ENCODE measurements around the gene JAM2. TPM values are rescaled to one million over a fixed set of nuclear protein-coding genes. Genes with fewer than 3 reads are reported as not detected.
"Not testable (repeated sequence)": the region's sequence is repeated elsewhere in the genome, so short reads cannot be mapped to it uniquely, and the experiment has no call there.

The JAM2 gene
- polyA plus RNA-seq, 1 donor = 11.3 TPM

DNA sequence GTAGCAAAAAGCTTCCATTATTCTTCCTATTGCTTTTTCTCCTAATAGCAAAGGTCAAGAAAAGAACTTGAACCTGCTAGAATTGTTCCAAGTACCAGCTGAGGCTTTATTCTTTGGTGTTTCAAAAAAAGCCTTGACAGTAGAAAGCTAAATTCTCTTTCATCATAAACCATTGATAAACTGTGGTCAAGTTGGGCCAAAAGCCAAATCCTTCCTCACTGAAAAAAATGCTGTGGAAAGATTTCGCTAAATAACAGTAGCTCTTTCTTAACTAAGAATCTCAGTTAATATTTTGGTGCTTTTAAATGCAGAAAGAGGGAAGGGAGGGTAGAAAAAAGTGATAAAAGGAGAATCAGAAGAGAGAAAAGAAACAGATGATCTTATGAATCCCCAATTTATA is 14.0 kb upstream of the JAM2 start:
- Histone ChIP-seq H3K4me1 (ENCODE audit: control insufficient read depth, insufficient read depth, low read length) (no peaks in the 10 kb centered on the region), H3K27ac (ENCODE audit: low read length) (no peak overlapping the region), H3K4me3 (ENCODE audit: low read length) (no peak overlapping the region), H3K27me3 (ENCODE audit: control insufficient read depth, insufficient read depth, low read length) (no peaks in the 10 kb centered on the region), H3K36me3 (ENCODE audit: control insufficient read depth, insufficient read depth, low read length) (no peaks in the 10 kb centered on the region), H3K9me3 (ENCODE audit: control insufficient read depth, low read depth, low read length) (no peaks in the 10 kb centered on the region)
- DNase-seq = no peak
- 100% methylated on average over 1 of the region's 1 CpG for WGBS (ENCODE audit: insufficient coverage, low lambda C conversion rate)

DNA sequence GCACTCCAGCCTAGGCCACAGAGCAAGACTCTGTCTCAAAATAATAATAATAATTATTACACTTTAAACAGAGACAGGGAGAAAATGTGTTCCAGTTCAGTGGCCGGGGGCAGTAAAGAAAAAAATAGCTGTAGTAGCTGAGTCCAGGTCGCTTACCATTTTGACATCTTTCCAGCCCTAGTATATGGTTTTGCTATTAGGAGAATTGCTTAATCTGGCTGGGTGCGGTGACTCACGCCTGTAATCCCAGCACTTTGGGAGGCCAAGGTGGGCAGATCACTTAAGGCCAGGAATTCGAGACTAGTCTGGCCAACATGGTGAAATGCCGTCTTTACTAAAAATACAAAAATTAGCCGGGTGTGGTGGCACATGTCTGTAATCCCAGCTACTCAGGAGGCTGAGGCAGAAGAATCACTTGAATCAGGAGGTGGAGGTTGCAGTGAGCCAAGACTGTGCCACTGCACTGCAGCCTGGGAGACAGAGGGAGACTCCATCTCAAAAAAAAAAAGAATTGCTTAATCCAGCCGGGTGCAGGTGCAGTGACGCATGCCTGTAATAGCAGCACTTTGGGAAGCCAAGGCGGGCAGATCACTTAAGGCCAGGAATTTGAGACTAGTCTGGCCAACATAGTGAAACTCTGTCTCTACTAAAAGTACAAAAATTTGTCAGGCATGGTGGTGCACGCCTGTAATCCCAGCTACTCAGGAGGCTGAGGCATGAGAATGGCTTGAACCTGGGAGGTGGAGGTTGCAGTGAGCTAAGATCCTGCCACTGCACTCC is 13.1 kb upstream of the JAM2 start:
- not testable (repeated sequence) for H3K9me3 ChIP-seq (ENCODE audit: control insufficient read depth, low read depth, low read length); H3K36me3 ChIP-seq (ENCODE audit: control insufficient read depth, insufficient read depth, low read length); DNase-seq; H3K27ac ChIP-seq (ENCODE audit: low read length); H3K4me1 ChIP-seq (ENCODE audit: control insufficient read depth, insufficient read depth, low read length); H3K4me3 ChIP-seq (ENCODE audit: low read length); H3K27me3 ChIP-seq (ENCODE audit: control insufficient read depth, insufficient read depth, low read length)
- WGBS (ENCODE audit: insufficient coverage, low lambda C conversion rate) = no CpG with 5 or more reads among the region's 11 CpGs

GRCh38 chr21:25626757-25627156 is 12.3 kb upstream of the JAM2 start:
- no CpG with 5 or more reads among the region's 2 CpGs for WGBS (ENCODE audit: insufficient coverage, low lambda C conversion rate)
- Histone ChIP-seq H3K27me3 (ENCODE audit: control insufficient read depth, insufficient read depth, low read length) (no peaks in the 10 kb centered on the region), H3K4me1 (ENCODE audit: control insufficient read depth, insufficient read depth, low read length) (no peaks in the 10 kb centered on the region), H3K4me3 (ENCODE audit: low read length) (no peak overlapping the region), H3K27ac (ENCODE audit: low read length) (no peak overlapping the region), H3K9me3 (ENCODE audit: control insufficient read depth, low read depth, low read length) (no peaks in the 10 kb centered on the region), H3K36me3 (ENCODE audit: control insufficient read depth, insufficient read depth, low read length) (no peaks in the 10 kb centered on the region)
- DNase-seq = peak in 1 of 2 donors; percentile 18

- no peaks in the 10 kb centered on the region for H3K27me3 ChIP-seq (ENCODE audit: control insufficient read depth, insufficient read depth, low read length)
- DNase-seq = no peak
- H3K9me3 ChIP-seq (ENCODE audit: control insufficient read depth, low read depth, low read length) = no peaks in the 10 kb centered on the region
- H3K27ac ChIP-seq (ENCODE audit: low read length) = no peak overlapping the region
- H3K4me3 ChIP-seq (ENCODE audit: low read length) = no peak overlapping the region
- no peaks in the 10 kb centered on the region for H3K36me3 ChIP-seq (ENCODE audit: control insufficient read depth, insufficient read depth, low read length)
- H3K4me1 ChIP-seq (ENCODE audit: control insufficient read depth, insufficient read depth, low read length) = no peaks in the 10 kb centered on the region
- no CpG with 5 or more reads among the region's 2 CpGs for WGBS (ENCODE audit: insufficient coverage, low lambda C conversion rate)
These were observed 6.8 kb upstream of the JAM2 start for GRCh38 chr21:25632296-25632695.

- Histone ChIP-seq H3K27me3 (ENCODE audit: control insufficient read depth, insufficient read depth, low read length) (peaks cover 27% of the 10 kb centered on the region), H3K4me1 (ENCODE audit: control insufficient read depth, insufficient read depth, low read length) (no peaks in the 10 kb centered on the region)
These were observed 3.7 kb upstream of the JAM2 start for GRCh38 chr21:25635310-25635709.

GRCh38 chr21:25636727-25637126 is 2.3 kb upstream of the JAM2 start:
- WGBS (ENCODE audit: insufficient coverage, low lambda C conversion rate) = 92% methylated on average over 2 of the region's 2 CpGs
- no peaks in the 10 kb centered on the region for H3K4me1 ChIP-seq (ENCODE audit: control insufficient read depth, insufficient read depth, low read length)
- H3K27ac ChIP-seq (ENCODE audit: low read length) = no peak overlapping the region

More at GRCh38 chr21:25635310-25635709, 3.7 kb upstream of the JAM2 start:
- Histone ChIP-seq H3K9me3 (ENCODE audit: control insufficient read depth, low read depth, low read length) (no peaks in the 10 kb centered on the region), H3K36me3 (ENCODE audit: control insufficient read depth, insufficient read depth, low read length) (no peaks in the 10 kb centered on the region), H3K4me3 (ENCODE audit: low read length) (no peak overlapping the region), H3K27ac (ENCODE audit: low read length) (no peak overlapping the region)
- no CpG with 5 or more reads among the region's 8 CpGs for WGBS (ENCODE audit: insufficient coverage, low lambda C conversion rate)
- no peak for DNase-seq

DNA sequence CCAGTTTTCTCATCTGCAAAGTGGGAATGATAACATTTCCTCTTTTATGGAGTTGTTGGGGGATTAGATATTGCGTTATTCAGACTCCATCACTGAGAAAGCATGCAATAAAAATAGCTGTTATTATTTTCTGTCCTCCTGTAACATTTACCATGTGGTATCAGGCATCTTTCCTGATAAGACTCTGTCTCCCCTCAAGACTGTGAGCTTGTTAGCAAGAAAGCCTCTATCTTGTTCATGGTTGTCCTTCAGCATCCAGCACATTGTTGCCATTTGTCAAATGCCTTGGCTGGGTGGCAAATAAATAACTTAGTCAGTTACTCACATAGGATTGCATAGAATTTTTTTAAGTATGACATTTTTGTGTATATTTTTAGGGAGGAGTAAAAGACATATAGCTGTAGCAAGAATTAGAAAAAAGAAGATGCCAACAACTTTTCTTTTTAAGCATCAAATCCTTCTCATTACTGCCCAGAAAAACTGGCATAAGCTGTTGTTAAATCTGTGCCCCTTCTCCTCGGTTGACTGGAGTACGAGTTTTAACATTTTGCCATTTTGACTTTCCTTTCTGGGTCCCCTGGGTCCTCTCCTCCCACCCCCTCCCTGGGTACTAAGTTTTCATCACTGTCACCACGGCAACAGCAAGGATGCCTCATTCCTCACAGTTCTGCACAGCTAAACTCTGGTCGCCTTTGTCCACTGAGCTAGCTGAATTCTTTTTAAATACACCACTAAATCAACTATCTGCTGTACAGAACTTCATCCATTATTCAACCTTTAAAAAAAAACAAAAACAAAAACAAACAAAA is 1.0 kb upstream of the JAM2 start:
- no peak overlapping the region for H3K4me3 ChIP-seq (ENCODE audit: low read length)
- 33% methylated on average over 1 of the region's 5 CpGs for WGBS (ENCODE audit: insufficient coverage, low lambda C conversion rate)

More at GRCh38 chr21:25636727-25637126, 2.3 kb upstream of the JAM2 start:
- H3K27me3 ChIP-seq (ENCODE audit: control insufficient read depth, insufficient read depth, low read length) = peaks cover 38% of the 10 kb centered on the region
- no peaks in the 10 kb centered on the region for H3K9me3 ChIP-seq (ENCODE audit: control insufficient read depth, low read depth, low read length)
- no peak for DNase-seq
- H3K36me3 ChIP-seq (ENCODE audit: control insufficient read depth, insufficient read depth, low read length) = no peaks in the 10 kb centered on the region
- no peak overlapping the region for H3K4me3 ChIP-seq (ENCODE audit: low read length)

GRCh38 chr21:25639551-25640201 is 618 bp downstream of the JAM2 start:
- WGBS (ENCODE audit: insufficient coverage, low lambda C conversion rate) = no CpG with 5 or more reads among the region's 40 CpGs
- Histone ChIP-seq H3K9me3 (ENCODE audit: control insufficient read depth, low read depth, low read length) (no peaks in the 10 kb centered on the region), H3K4me3 (ENCODE audit: low read length) (peak overlapping the region; percentile 55), H3K27me3 (ENCODE audit: control insufficient read depth, insufficient read depth, low read length) (peaks cover 38% of the 10 kb centered on the region), H3K36me3 (ENCODE audit: control insufficient read depth, insufficient read depth, low read length) (no peaks in the 10 kb centered on the region), H3K4me1 (ENCODE audit: control insufficient read depth, insufficient read depth, low read length) (no peaks in the 10 kb centered on the region), H3K27ac (ENCODE audit: low read length) (peak overlapping the region; percentile 45)
- DNase-seq = peak; percentile 12 to 24

More for the DNA sequence above, 1.0 kb upstream of the JAM2 start:
- no peaks in the 10 kb centered on the region for H3K9me3 ChIP-seq (ENCODE audit: control insufficient read depth, low read depth, low read length)
- DNase-seq = no peak
- peaks cover 38% of the 10 kb centered on the region for H3K27me3 ChIP-seq (ENCODE audit: control insufficient read depth, insufficient read depth, low read length)
- H3K4me1 ChIP-seq (ENCODE audit: control insufficient read depth, insufficient read depth, low read length) = no peaks in the 10 kb centered on the region
- no peaks in the 10 kb centered on the region for H3K36me3 ChIP-seq (ENCODE audit: control insufficient read depth, insufficient read depth, low read length)
- no peak overlapping the region for H3K27ac ChIP-seq (ENCODE audit: low read length)

DNA sequence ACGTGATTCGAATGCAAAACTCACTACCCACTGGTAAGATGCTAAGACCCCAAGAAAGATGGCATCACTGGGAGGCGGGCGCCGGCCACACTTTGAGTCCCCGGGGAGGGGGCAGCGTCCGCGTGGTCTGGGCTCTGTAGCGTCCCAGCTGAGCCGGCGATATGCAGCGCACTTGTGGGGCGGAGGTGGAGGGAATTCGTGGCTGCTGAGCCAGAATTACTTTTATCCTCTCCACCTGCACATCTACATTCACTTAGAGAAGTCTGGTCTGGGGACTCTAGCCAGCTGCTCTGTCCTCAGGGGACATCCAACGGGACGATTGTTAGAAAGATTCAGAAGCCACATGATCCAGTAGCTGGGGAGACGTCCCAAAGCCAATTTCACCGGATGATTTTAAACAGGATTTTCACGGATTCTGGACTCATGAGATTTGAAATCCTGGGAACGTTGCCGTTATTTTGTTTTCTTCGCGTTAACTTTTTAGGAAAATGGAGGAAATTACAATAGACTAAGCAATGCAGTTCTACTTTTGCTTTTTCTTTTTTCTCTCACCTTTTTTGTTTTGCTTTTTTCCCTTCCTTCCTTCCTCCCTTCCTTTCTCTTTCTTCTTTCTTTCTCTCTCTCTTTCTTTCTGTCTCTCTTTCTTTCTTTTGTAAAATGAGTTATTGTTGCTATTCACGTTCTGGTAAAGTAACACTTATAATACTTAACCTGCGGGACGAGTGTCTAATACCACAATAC is 1.3 kb downstream of the JAM2 start:
- no peaks in the 10 kb centered on the region for H3K4me1 ChIP-seq (ENCODE audit: control insufficient read depth, insufficient read depth, low read length)
- peak overlapping the region; percentile 55 for H3K4me3 ChIP-seq (ENCODE audit: low read length)
- H3K9me3 ChIP-seq (ENCODE audit: control insufficient read depth, low read depth, low read length) = no peaks in the 10 kb centered on the region
- H3K36me3 ChIP-seq (ENCODE audit: control insufficient read depth, insufficient read depth, low read length) = no peaks in the 10 kb centered on the region
- peak overlapping the region; percentile 45 for H3K27ac ChIP-seq (ENCODE audit: low read length)
- H3K27me3 ChIP-seq (ENCODE audit: control insufficient read depth, insufficient read depth, low read length) = peaks cover 38% of the 10 kb centered on the region
- DNase-seq = no peak
- WGBS (ENCODE audit: insufficient coverage, low lambda C conversion rate) = 12% methylated on average over 7 of the region's 27 CpGs

- Histone ChIP-seq H3K9me3 (ENCODE audit: control insufficient read depth, low read depth, low read length) (no peaks in the 10 kb centered on the region), H3K36me3 (ENCODE audit: control insufficient read depth, insufficient read depth, low read length) (no peaks in the 10 kb centered on the region), H3K4me3 (ENCODE audit: low read length) (peak overlapping the region; percentile 55), H3K4me1 (ENCODE audit: control insufficient read depth, insufficient read depth, low read length) (no peaks in the 10 kb centered on the region), H3K27ac (ENCODE audit: low read length) (no peak overlapping the region), H3K27me3 (ENCODE audit: control insufficient read depth, insufficient read depth, low read length) (peaks cover 38% of the 10 kb centered on the region)
- DNase-seq = no peak
- WGBS (ENCODE audit: insufficient coverage, low lambda C conversion rate) = 50% methylated on average over 1 of the region's 5 CpGs
These were observed 1.9 kb downstream of the JAM2 start for GRCh38 chr21:25640943-25641292.

Data from large intestine (tissue), 3 donors.